Psoas muscle (tissue), 8 donors: ENCODE measurements around the gene COL6A2. TPM values are rescaled to one million over a fixed set of nuclear protein-coding genes. Genes with fewer than 3 reads are reported as not detected.
A peak's percentile ranks its signal among the peaks of the same experiment; 100 is the strongest.

Experiments
- ATAC-seq, 4 donors: fragments of 200-7000 bp; cut with Tn5 transposase; one replicate each; pipeline ENCODE4 v1.9.1; 2020; ENCODE audit warnings: moderate library complexity in 3 of 4, mild to moderate bottlenecking in 2 of 4
- DNase-seq, 2 donors: peaks; one replicate each; pipeline ENCODE4 v3.0.0-alpha.2; 2020
- H3K27ac ChIP-seq: fragments of 200-600 bp; one replicate; pipeline ENCODE4 v1.8.0; 2022
- H3K27me3 ChIP-seq, 3 donors: fragments of 200-600 bp in 1 of 3; one replicate each; pipeline versions ENCODE4 v1.6.1 to v1.8.0; 2013 to 2022; ENCODE audit warnings: low read length in 2 of 3, mild to moderate bottlenecking in 2 of 3, moderate library complexity in 1 of 3; ENCODE audit not compliant: insufficient read depth in 3 of 3
- H3K36me3 ChIP-seq, 2 donors: fragments of 200-600 bp in 1 of 2; one replicate each; pipeline versions ENCODE4 v1.6.1 to v1.8.0; 2013 to 2022; ENCODE audit warnings: low read depth in 1 of 2, mild to moderate bottlenecking in 1 of 2, moderate library complexity in 1 of 2; ENCODE audit not compliant: insufficient read depth in 1 of 2
- H3K4me1 ChIP-seq: fragments of 200-600 bp; one replicate; pipeline ENCODE4 v1.8.0; 2022
- H3K4me3 ChIP-seq: fragments of 200-600 bp; one replicate; pipeline ENCODE4 v1.8.0; 2022; ENCODE audit warnings: mild to moderate bottlenecking
- H3K9me3 ChIP-seq: fragments of 200-600 bp; one replicate; pipeline ENCODE4 v1.8.0; 2022
- CTCF ChIP-seq: fragments of 200-600 bp; IDR thresholded peaks from one replicate; pipeline ENCODE4 v1.8.0; 2022; ENCODE audit warnings: antibody characterized with exemption
- WGBS, 3 donors: extraction: QIAGEN DNeasy Blood & Tissue Kit; methylation state at CpG; one replicate each; pipeline versions ENCODE4 v1.1.6 to v1.1.7; 2013; 5-methylcytosine and 5-hydroxymethylcytosine counted together
- intact Hi-C, 2 donors: fragments of 100-400 bp; cut with DNase I; formaldehyde crosslinking; loops; one replicate each; pipeline versions ENCODE4 v1.11.0 to v1.14.2; 2022
- polyA plus RNA-seq, 3 donors: library from polyadenylated mRNA; stranded (reverse); fragments of 200-250 nt; gene quantifications; one replicate each; pipeline ENCODE4 v1.2.3, GENCODE V29; 2013
- total RNA-seq, 4 donors: library from RNA; stranded (reverse); fragmentation: NEBNext Ultra II Directional in 2 of 4; extraction: Animal tissue kit (Norgen Biotek cat#: 25700) in 2 of 4; gene quantifications; one replicate each; pipeline versions ENCODE4 v1.2.1 to v1.2.4, GENCODE V29; 2021 to 2023
- donor health status: healthy with polysubstance abuse.
- donor health status: DM: no; HTN: no; CAD: no; lungs with moderate emphysema.
- donor health status: Bipolar disorder and iron deficiency.
- donor health status: healthy.
- donor health status: DM: yes; HTN: yes; CAD: no.
- donor health status: DM: no; HTN: no; CAD: no.
- donor health status: DM: no; HTN: no; CAD: no.
- donor health status: DM: yes; HTN: yes; CAD: no.

COL6A2 gene
- total and polyA plus RNA-seq, 7 donors, result 29.8 to 122 (median 58.8) TPM

- Histone ChIP-seq H3K36me3 (no peaks in the 10 kb centered on the region), H3K27me3 (no peaks in the 10 kb centered on the region), H3K9me3 (no peaks in the 10 kb centered on the region), H3K27ac (no peak overlapping the region), H3K4me3 (no peak overlapping the region), H3K4me1 (no peaks in the 10 kb centered on the region)
- DNase-seq (no peak), ATAC-seq (no peak)
- WGBS, 3 donors, result 87 to 100% (median 92%) methylated on average over 20 to 22 of the region's 22 CpGs
- no peak for TF ChIP-seq CTCF
- intact Hi-C loops, result no loop called here
These were observed 62.7 kb downstream of the COL6A2 start for GRCh38 chr21:46160657-46160906.

GRCh38 chr21:46160907-46161632 lies 63.2 kb downstream of the COL6A2 start:
- H3K9me3 ChIP-seq, result no peaks in the 10 kb centered on the region

GRCh38 chr21:46161633-46162592 lies 64.0 kb downstream of the COL6A2 start:
- no peak overlapping the region for H3K27ac ChIP-seq
- H3K27me3 ChIP-seq, result no peaks in the 10 kb centered on the region
- ATAC-seq (no peak), DNase-seq (peak in 1 of 2 donors; percentile 42)
- no peaks in the 10 kb centered on the region for H3K36me3 ChIP-seq
- no peak for TF ChIP-seq CTCF
- intact Hi-C loops, result no loop called here
- WGBS, 3 donors, result 73 to 89% (median 86%) methylated on average over 66 to 72 of the region's 72 CpGs
- H3K4me3 ChIP-seq, result no peak overlapping the region
- H3K9me3 ChIP-seq, result no peaks in the 10 kb centered on the region
- H3K4me1 ChIP-seq, result no peaks in the 10 kb centered on the region

More at GRCh38 chr21:46160907-46161632, 63.2 kb downstream of the COL6A2 start:
- Histone ChIP-seq H3K27me3 (no peaks in the 10 kb centered on the region), H3K36me3 (no peaks in the 10 kb centered on the region), H3K4me3 (no peak overlapping the region), H3K27ac (no peak overlapping the region), H3K4me1 (no peaks in the 10 kb centered on the region)
- DNase-seq (peak; percentile 10 to 48), ATAC-seq (no peak)
- WGBS, 3 donors, result 64 to 96% (median 82%) methylated on average over 55 to 71 of the region's 72 CpGs
- TF ChIP-seq CTCF, result no peak
- intact Hi-C loops, result no loop called here

- no peaks in the 10 kb centered on the region for H3K36me3 ChIP-seq
- H3K4me3 ChIP-seq, result no peak overlapping the region
- no peak for DNase-seq
- no peaks in the 10 kb centered on the region for H3K27me3 ChIP-seq
- H3K4me1 ChIP-seq, result no peaks in the 10 kb centered on the region
- ATAC-seq, result no peak
- intact Hi-C loops, result no loop called here
- TF ChIP-seq CTCF, result no peak
- H3K27ac ChIP-seq, result no peak overlapping the region
- 58 to 67% (median 65%) methylated on average over 4 of the region's 4 CpGs for WGBS, 3 donors
- no peaks in the 10 kb centered on the region for H3K9me3 ChIP-seq
These were observed 65.5 kb downstream of the COL6A2 start for GRCh38 chr21:46163380-46163779.
